Stimulated activated CD8-positive, alpha-beta memory T cell treated with anti-CD3 and anti-CD28 coated beads, Interleukin-15, amount 100 ng/mL, for 24 hours (primary cell): ENCODE data around the gene GANAB.
A peak's percentile ranks its signal among the peaks of the same experiment; 100 is the strongest.
"Not testable (repeated sequence)": the region's sequence is repeated elsewhere in the genome, so short reads cannot be mapped to it uniquely, and the experiment has no call there.

Experiments used
- DNase-seq: peaks from one replicate; pipeline ENCODE4 v3.0.0-alpha.2; 2020; ENCODE audit warnings: low read depth

GANAB gene

DNA sequence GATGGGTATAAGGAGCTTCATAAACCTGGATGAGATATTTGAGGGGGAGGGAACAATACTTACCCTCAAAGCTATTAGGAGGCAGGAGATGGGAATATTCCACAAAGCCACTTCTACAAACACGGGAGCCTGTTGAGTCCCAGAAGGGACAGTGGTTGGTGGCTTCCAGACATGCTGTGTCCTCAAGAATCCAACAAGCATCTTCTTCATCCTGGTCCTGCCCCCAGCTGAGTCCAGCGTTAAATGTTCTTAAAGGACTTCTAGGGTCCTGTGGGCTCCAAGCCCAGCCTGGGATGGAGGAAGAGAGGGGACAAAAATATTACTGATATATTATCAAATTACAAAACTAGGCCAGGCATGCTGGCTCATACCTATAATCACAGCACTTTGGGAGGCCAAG is 21.0 kb upstream of the GANAB start:
- no peak for DNase-seq

GRCh38 chr11:62666259-62666926 is 20.0 kb upstream of the GANAB start:
- no peak for DNase-seq

- DNase-seq: peak; percentile 41
Observed at GRCh38 chr11:62665599-62666258, 19.3 kb upstream of the GANAB start.

DNA sequence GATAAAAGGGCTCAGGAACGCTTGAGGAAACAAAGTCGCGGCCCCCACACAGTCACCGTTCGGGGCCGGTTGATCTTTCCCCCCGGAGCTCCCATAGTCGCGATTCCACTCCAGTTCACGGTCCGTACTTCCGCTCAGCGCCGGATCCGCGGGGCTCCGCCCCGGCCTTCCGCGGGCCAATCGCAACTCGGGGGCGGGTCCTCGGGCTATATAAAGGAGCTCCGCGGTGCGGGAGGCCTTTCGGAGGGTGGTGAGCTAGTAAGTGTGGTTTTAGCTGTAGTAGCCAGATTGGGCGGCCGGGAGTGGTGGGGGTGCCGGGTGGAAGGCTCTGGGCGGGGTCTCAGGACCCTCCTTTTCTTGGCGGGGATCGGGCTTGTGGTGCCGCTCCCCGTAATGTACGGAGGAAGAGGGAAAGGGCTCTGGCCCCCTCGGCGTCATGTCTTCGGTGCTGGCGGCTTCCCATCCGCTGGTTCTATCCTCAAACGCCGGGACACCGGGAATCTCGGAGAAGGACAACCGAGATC is 18.7 kb upstream of the GANAB start, which contains the start of the genes C11orf98 and CSKMT:
Gene C11orf98, minus strand, starts transcription at position 136 of the 524 bp plus-strand sequence. Its CDS starts 41 bp downstream, at position 95.
Gene CSKMT, plus strand, starts transcription at position 238 of the 524 bp plus-strand sequence. CDS start 568 bp downstream, outside the sequence.
- DNase-seq: peak; percentile 92

GRCh38 chr11:62664405-62665074 is 18.1 kb upstream of the GANAB start:
- DNase-seq: peak; percentile 22

GRCh38 chr11:62656796-62657429 is 10.5 kb upstream of the GANAB start:
- no peak for DNase-seq

- no peak for DNase-seq
Observed at GRCh38 chr11:62654297-62654696, 7.9 kb upstream of the GANAB start.

DNA sequence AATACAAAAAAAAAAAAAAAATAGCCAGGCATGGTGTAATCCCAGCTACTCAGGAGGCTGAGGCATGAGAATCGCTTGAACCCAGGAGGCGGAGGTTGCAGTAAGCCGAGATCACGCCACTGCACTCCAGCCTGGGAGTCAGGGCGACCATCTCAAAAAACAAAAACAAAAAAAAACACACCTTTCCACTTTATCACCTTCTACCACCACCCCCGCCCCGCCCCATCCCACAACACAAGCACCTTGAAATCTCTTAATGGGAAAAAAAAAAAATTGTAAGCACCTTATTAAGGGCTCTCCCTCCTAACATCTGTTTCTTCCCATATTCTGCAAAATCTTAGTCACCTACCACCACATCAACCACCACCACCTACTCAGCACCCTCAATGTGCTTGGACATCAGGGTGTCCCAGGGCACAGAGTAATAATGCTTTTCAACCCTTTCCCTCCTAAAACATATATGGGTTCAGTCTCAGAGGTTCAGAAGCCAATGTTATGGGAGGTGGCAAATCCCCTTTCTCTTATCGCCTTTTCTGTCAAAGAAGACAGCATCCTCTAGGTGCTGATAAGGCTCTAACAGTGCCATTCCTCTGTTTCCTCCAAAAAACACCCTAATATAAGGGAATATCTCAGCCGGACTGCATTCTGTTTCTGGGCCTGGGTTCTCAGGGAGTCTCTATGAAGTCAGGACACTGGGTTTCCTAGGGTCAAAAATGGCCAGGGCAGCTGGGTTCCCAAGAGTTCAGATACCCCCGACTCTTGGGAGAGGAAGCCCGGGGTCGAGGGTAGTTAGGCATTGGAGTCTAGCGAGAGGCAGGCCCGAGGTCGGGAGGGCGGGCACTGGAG is 6.0 kb upstream of the GANAB start:
- no peak for DNase-seq

- not testable (repeated sequence) for DNase-seq
Observed at GRCh38 chr11:62650283-62650682, 3.9 kb upstream of the GANAB start.

- DNase-seq: no peak
Observed at GRCh38 chr11:62649486-62649885, 3.1 kb upstream of the GANAB start.

- no peak for DNase-seq
Observed at GRCh38 chr11:62648967-62649364, 2.6 kb upstream of the GANAB start.

GRCh38 chr11:62648185-62648966 is 2.0 kb upstream of the GANAB start:
- DNase-seq: no peak

GRCh38 chr11:62647609-62648005 is 1.2 kb upstream of the GANAB start:
- no peak for DNase-seq

- no peak for DNase-seq
Observed at GRCh38 chr11:62646825-62647608, 604 bp upstream of the GANAB start.

DNA sequence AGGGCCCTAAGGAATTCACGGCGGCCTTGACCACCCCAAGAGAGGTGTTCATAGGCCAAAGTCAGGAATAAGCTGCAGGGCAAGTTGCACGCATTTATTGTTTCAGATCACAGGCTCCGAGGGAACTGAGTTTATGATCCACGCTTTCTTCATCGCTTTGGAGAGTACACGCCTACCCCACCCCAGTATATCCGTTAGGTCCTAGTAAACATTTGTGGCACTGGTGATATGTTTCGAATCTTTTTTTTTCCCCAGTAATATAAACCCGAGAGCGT is 805 bp downstream of the GANAB start:
- DNase-seq: no peak

DNA sequence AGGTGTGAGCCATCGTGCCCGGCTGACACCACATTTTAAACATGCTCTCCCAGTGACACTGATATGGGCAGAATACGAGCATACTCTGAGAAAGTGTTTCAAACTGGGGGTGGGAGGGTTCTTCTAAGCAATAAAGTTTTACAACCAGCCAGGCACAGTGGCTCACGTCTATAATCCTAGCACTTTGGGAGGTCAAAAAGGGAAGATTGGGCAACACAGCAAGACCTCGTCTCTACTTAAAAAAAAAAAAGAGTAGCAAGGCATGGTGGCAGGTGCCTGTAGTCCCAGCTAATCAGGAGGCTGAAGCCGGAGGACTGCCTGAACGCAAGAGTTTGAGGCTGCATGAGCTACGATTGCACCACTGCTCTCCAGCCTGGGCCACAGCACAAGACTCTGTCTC is 2.2 kb downstream of the GANAB start:
- no peak for DNase-seq

- DNase-seq: no peak
Observed at GRCh38 chr11:62632492-62632891, 13.9 kb downstream of the GANAB start.

DNA sequence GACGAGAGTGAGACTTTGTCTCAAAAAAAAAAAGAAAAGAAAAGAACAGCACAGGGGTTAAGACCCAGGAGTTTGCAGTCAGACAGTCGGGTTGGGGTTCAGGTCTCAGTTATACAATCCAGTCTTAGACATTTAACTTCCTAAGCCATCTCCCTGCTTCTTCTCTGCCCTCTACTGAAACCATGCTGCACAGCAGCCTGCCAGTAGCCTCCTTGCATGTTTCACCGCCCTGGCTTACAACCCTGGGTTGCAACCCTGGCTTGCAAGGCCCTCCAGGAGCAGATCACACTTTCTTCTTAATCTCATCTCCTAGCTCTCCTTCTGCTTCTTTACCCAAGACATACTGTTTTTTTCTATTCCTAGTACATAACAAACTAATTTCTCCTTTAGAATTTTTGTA is 18.7 kb downstream of the GANAB start:
- no peak for DNase-seq

GRCh38 chr11:62622476-62623089 is 23.8 kb downstream of the GANAB start:
- no peak for DNase-seq
